ENCODE results near the gene CCDC12. TPM values are rescaled to one million over a fixed set of nuclear protein-coding genes. Genes with fewer than 3 reads are reported as not detected.
A peak's percentile ranks its signal among the peaks of the same experiment; 100 is the strongest.

CCDC12 gene
- total and polyA plus RNA-seq, 9 of the 15 experiments (the other 6 are each of a cell fraction or from before 2014, with no cell fraction given) = 8.9 to 201 (median 86.9) TPM

DNA sequence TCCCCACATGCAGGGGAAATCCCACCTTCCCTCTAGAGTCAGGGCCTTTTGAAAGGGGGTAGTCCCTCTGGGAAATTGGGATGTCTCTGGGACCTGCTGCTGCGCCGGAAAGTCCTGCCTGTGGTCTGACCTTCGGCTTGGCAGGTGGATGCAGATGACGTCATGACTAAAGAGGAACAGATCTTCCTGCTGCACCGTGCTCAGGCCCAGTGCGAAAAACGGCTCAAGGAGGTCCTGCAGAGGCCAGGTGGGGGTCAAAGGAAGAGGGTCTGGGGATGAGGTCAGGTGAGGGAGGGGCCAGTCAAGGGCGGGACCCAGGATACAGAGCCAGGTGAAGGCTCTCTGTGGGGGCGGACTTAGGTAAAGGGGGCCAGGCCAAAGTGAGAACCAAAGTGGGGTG is 82.8 kb downstream of the CCDC12 start (continued):
- TF ChIP-seq, protein P1, sequence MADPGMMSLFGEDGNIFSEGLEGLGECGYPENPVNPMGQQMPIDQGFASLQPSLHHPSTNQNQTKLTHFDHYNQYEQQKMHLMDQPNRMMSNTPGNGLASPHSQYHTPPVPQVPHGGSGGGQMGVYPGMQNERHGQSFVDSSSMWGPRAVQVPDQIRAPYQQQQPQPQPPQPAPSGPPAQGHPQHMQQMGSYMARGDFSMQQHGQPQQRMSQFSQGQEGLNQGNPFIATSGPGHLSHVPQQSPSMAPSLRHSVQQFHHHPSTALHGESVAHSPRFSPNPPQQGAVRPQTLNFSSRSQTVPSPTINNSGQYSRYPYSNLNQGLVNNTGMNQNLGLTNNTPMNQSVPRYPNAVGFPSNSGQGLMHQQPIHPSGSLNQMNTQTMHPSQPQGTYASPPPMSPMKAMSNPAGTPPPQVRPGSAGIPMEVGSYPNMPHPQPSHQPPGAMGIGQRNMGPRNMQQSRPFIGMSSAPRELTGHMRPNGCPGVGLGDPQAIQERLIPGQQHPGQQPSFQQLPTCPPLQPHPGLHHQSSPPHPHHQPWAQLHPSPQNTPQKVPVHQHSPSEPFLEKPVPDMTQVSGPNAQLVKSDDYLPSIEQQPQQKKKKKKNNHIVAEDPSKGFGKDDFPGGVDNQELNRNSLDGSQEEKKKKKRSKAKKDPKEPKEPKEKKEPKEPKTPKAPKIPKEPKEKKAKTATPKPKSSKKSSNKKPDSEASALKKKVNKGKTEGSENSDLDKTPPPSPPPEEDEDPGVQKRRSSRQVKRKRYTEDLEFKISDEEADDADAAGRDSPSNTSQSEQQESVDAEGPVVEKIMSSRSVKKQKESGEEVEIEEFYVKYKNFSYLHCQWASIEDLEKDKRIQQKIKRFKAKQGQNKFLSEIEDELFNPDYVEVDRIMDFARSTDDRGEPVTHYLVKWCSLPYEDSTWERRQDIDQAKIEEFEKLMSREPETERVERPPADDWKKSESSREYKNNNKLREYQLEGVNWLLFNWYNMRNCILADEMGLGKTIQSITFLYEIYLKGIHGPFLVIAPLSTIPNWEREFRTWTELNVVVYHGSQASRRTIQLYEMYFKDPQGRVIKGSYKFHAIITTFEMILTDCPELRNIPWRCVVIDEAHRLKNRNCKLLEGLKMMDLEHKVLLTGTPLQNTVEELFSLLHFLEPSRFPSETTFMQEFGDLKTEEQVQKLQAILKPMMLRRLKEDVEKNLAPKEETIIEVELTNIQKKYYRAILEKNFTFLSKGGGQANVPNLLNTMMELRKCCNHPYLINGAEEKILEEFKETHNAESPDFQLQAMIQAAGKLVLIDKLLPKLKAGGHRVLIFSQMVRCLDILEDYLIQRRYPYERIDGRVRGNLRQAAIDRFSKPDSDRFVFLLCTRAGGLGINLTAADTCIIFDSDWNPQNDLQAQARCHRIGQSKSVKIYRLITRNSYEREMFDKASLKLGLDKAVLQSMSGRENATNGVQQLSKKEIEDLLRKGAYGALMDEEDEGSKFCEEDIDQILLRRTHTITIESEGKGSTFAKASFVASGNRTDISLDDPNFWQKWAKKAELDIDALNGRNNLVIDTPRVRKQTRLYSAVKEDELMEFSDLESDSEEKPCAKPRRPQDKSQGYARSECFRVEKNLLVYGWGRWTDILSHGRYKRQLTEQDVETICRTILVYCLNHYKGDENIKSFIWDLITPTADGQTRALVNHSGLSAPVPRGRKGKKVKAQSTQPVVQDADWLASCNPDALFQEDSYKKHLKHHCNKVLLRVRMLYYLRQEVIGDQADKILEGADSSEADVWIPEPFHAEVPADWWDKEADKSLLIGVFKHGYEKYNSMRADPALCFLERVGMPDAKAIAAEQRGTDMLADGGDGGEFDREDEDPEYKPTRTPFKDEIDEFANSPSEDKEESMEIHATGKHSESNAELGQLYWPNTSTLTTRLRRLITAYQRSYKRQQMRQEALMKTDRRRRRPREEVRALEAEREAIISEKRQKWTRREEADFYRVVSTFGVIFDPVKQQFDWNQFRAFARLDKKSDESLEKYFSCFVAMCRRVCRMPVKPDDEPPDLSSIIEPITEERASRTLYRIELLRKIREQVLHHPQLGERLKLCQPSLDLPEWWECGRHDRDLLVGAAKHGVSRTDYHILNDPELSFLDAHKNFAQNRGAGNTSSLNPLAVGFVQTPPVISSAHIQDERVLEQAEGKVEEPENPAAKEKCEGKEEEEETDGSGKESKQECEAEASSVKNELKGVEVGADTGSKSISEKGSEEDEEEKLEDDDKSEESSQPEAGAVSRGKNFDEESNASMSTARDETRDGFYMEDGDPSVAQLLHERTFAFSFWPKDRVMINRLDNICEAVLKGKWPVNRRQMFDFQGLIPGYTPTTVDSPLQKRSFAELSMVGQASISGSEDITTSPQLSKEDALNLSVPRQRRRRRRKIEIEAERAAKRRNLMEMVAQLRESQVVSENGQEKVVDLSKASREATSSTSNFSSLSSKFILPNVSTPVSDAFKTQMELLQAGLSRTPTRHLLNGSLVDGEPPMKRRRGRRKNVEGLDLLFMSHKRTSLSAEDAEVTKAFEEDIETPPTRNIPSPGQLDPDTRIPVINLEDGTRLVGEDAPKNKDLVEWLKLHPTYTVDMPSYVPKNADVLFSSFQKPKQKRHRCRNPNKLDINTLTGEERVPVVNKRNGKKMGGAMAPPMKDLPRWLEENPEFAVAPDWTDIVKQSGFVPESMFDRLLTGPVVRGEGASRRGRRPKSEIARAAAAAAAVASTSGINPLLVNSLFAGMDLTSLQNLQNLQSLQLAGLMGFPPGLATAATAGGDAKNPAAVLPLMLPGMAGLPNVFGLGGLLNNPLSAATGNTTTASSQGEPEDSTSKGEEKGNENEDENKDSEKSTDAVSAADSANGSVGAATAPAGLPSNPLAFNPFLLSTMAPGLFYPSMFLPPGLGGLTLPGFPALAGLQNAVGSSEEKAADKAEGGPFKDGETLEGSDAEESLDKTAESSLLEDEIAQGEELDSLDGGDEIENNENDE (IDR thresholded peaks at IDR 0.05; ENCODE audit: low read depth, low read length) = no peak
- TF ChIP-seq MYC (IDR thresholded peaks at IDR 0.05; ENCODE audit: low read depth, low read length) (no peak), MYC (CRISPR knock-in tag; IDR thresholded peaks at IDR 0.05; ENCODE audit: borderline replicate concordance, low read depth) (no peak), PTBP1 (IDR thresholded peaks at IDR 0.05; ENCODE audit: low read depth, low read length) (no peak), ZNF212 (CRISPR knock-in tag; IDR thresholded peaks at IDR 0.05) (no peak), CC2D1A (IDR thresholded peaks at IDR 0.05) (no peak), GTF2A2 (tag; IDR thresholded peaks at IDR 0.05) (no peak), CREM (IDR thresholded peaks at IDR 0.05; ENCODE audit: low read depth) (peak; percentile 77), BCOR (IDR thresholded peaks at IDR 0.05) (peak; percentile 84)
- TF ChIP-seq, protein P2, sequence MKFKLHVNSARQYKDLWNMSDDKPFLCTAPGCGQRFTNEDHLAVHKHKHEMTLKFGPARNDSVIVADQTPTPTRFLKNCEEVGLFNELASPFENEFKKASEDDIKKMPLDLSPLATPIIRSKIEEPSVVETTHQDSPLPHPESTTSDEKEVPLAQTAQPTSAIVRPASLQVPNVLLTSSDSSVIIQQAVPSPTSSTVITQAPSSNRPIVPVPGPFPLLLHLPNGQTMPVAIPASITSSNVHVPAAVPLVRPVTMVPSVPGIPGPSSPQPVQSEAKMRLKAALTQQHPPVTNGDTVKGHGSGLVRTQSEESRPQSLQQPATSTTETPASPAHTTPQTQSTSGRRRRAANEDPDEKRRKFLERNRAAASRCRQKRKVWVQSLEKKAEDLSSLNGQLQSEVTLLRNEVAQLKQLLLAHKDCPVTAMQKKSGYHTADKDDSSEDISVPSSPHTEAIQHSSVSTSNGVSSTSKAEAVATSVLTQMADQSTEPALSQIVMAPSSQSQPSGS (CRISPR knock-in tag; IDR thresholded peaks at IDR 0.05) = peak; percentile 89; the same call in 1 of the 2 replicates
- TF ChIP-seq, protein P3, sequence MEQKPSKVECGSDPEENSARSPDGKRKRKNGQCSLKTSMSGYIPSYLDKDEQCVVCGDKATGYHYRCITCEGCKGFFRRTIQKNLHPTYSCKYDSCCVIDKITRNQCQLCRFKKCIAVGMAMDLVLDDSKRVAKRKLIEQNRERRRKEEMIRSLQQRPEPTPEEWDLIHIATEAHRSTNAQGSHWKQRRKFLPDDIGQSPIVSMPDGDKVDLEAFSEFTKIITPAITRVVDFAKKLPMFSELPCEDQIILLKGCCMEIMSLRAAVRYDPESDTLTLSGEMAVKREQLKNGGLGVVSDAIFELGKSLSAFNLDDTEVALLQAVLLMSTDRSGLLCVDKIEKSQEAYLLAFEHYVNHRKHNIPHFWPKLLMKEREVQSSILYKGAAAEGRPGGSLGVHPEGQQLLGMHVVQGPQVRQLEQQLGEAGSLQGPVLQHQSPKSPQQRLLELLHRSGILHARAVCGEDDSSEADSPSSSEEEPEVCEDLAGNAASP (IDR thresholded peaks at IDR 0.05) = no peak
